Esophagus squamous epithelium (tissue), 5 donors: ENCODE data around the gene DOCK10. TPM values are rescaled to one million over a fixed set of nuclear protein-coding genes. Genes with fewer than 3 reads are reported as not detected.
A peak's percentile ranks its signal among the peaks of the same experiment; 100 is the strongest.

Experiments used
- DNase-seq: peaks from one replicate; lab custom pipeline; 2025; lab: John Stamatoyannopoulos, UW
- H3K27ac ChIP-seq, 4 donors: fragments of 200-600 bp; sonication (generic); one replicate each; pipeline ENCODE4 v1.5.1; 2016 to 2019; ENCODE audit warnings: mild to moderate bottlenecking in 1 of 4
- H3K27me3 ChIP-seq, 4 donors: fragments of 200-600 bp; sonication (generic); 1 replicate in 3 of 4; 2 replicates in 1 of 4; pipeline versions ENCODE4 v1.5.1 to v1.6.0; 2017 to 2021; ENCODE audit warnings: antibody characterized with exemption in 1 of 4
- H3K36me3 ChIP-seq, 3 donors: fragments of 200-600 bp; sonication (generic); one replicate each; pipeline ENCODE4 v1.5.1; 2016 to 2019
- H3K4me1 ChIP-seq, 3 donors: fragments of 200-600 bp; sonication (generic); one replicate each; pipeline ENCODE4 v1.5.1; 2017 to 2019
- H3K4me3 ChIP-seq, 4 donors: fragments of 200-600 bp; sonication (generic); 1 replicate in 3 of 4; 2 replicates in 1 of 4; pipeline ENCODE4 v1.5.1; 2016 to 2019; ENCODE audit warnings: mild to moderate bottlenecking in 2 of 4, moderate library complexity in 1 of 4
- H3K9me3 ChIP-seq, 3 donors: fragments of 200-600 bp; sonication (generic); one replicate each; pipeline ENCODE4 v1.5.1; 2016 to 2019
- CTCF ChIP-seq, 6 experiments: fragments of 450-650 bp in 4 of 6; fragments of 200-600 bp in 2 of 6; sonication (generic) in 2 of 6; IDR thresholded peaks; one replicate each; pipeline ENCODE4 v1.5.1; 2016 to 2019; ENCODE audit warnings: antibody characterized with exemption in 6 of 6, mild to moderate bottlenecking in 4 of 6, moderate library complexity in 4 of 6
- POLR2A ChIP-seq, 4 donors: fragments of 450-650 bp; IDR thresholded peaks; one replicate each; pipeline ENCODE4 v1.6.1; 2017; ENCODE audit warnings: antibody characterized with exemption in 4 of 4, mild to moderate bottlenecking in 4 of 4, moderate library complexity in 3 of 4
- WGBS, 2 donors: methylation state at CpG; one replicate each; pipeline ENCODE4 v1.1.5; 2018; 5-methylcytosine and 5-hydroxymethylcytosine counted together
- intact Hi-C: fragments of 100-400 bp; cut with DNase I; formaldehyde crosslinking; loops from one replicate; pipeline ENCODE4 v1.15.0; 2022
- total RNA-seq, 4 donors: library from RNA; depleted of rRNA; stranded (reverse); fragments of >200 nt; gene quantifications; one replicate each; pipeline ENCODE4 v1.1.0, GENCODE V29; 2016
- donor health status: DM: yes; HTN: yes; CAD: no.

The DOCK10 gene
- total RNA-seq, 4 donors from 2014 or later: 9.2 to 16.6 (median 11.7) TPM

- Histone ChIP-seq H3K4me1 (peaks cover 0 to 34% (median 7%) of the 10 kb centered on the region in 3 donors), H3K9me3 (no peaks in the 10 kb centered on the region), H3K27me3 (peaks cover 0 to 30% (median 0%) of the 10 kb centered on the region in 4 donors), H3K27ac (peak overlapping the region in 3 of 4 donors; percentile 59 to 70 (median 63)), H3K36me3 (no peaks in the 10 kb centered on the region), H3K4me3 (peak overlapping the region; percentile 54 to 80 (median 66))
- no peak for TF ChIP-seq POLR2A (IDR thresholded peaks at IDR 0.05)
- no peak for TF ChIP-seq CTCF (IDR thresholded peaks at IDR 0.05)
- intact Hi-C loops: no loop called here
- no peak for DNase-seq
- 29% methylated on average over 5 of the region's 13 CpGs; no CpG with 5 or more reads in 1 of the 2 donors for WGBS, 2 donors
These were observed 516 bp upstream of the DOCK10 start for GRCh38 chr2:225042800-225043167.

- 0 to 1% methylated on average over 15 to 19 of the region's 27 CpGs for WGBS, 2 donors
- intact Hi-C loops: no loop called here
- Histone ChIP-seq H3K36me3 (no peaks in the 10 kb centered on the region), H3K4me1 (peaks cover 0 to 38% (median 7%) of the 10 kb centered on the region in 3 donors), H3K4me3 (peak overlapping the region; percentile 54 to 80 (median 66)), H3K27me3 (peaks cover 0 to 30% (median 0%) of the 10 kb centered on the region in 4 donors), H3K27ac (peak overlapping the region; percentile 16 to 70 (median 61)), H3K9me3 (no peaks in the 10 kb centered on the region)
- no peak for DNase-seq
- TF ChIP-seq POLR2A (IDR thresholded peaks at IDR 0.05) (no peak), CTCF (IDR thresholded peaks at IDR 0.05) (no peak)
These were observed 939 bp downstream of the DOCK10 start for GRCh38 chr2:225041207-225041850.

GRCh38 chr2:225040856-225041206, 1.4 kb downstream of the DOCK10 start:
- H3K36me3 ChIP-seq: no peaks in the 10 kb centered on the region
- peaks cover 0 to 30% (median 0%) of the 10 kb centered on the region in 4 donors for H3K27me3 ChIP-seq
- TF ChIP-seq POLR2A (IDR thresholded peaks at IDR 0.05) (no peak), CTCF (IDR thresholded peaks at IDR 0.05) (no peak)
- no peaks in the 10 kb centered on the region for H3K9me3 ChIP-seq
- no peak for DNase-seq
- intact Hi-C loops: no loop called here
- WGBS, 2 donors: 5% methylated on average over 8 to 9 of the region's 9 CpGs
- H3K4me3 ChIP-seq: peak overlapping the region; percentile 54 to 80 (median 66)
- peak overlapping the region; percentile 16 to 70 (median 61) for H3K27ac ChIP-seq
- peaks cover 0 to 38% (median 7%) of the 10 kb centered on the region in 3 donors for H3K4me1 ChIP-seq

GRCh38 chr2:225040142-225040541, 2.1 kb downstream of the DOCK10 start:
- no peak for DNase-seq
- H3K27ac ChIP-seq: no peak overlapping the region
- no peak overlapping the region for H3K4me3 ChIP-seq
- intact Hi-C loops: no loop called here
- TF ChIP-seq CTCF (IDR thresholded peaks at IDR 0.05) (no peak), POLR2A (IDR thresholded peaks at IDR 0.05) (no peak)
- H3K4me1 ChIP-seq: peaks cover 0 to 38% (median 7%) of the 10 kb centered on the region in 3 donors
- 38% methylated on average over 5 of the region's 5 CpGs for WGBS, 2 donors
- no peaks in the 10 kb centered on the region for H3K9me3 ChIP-seq
- H3K36me3 ChIP-seq: no peaks in the 10 kb centered on the region
- peaks cover 0 to 30% (median 0%) of the 10 kb centered on the region in 4 donors for H3K27me3 ChIP-seq

GRCh38 chr2:225038231-225038523, 4.1 kb downstream of the DOCK10 start:
- H3K27me3 ChIP-seq: peaks cover 0 to 14% (median 0%) of the 10 kb centered on the region in 4 donors
- 77 to 79% methylated on average over 3 of the region's 3 CpGs for WGBS, 2 donors

More at GRCh38 chr2:225038231-225038523, 4.1 kb downstream of the DOCK10 start:
- H3K36me3 ChIP-seq: no peaks in the 10 kb centered on the region
- H3K4me3 ChIP-seq: no peak overlapping the region
- H3K9me3 ChIP-seq: no peaks in the 10 kb centered on the region
- DNase-seq: no peak
- peaks cover 0 to 37% (median 7%) of the 10 kb centered on the region in 3 donors for H3K4me1 ChIP-seq
- no peak overlapping the region for H3K27ac ChIP-seq
- TF ChIP-seq POLR2A (IDR thresholded peaks at IDR 0.05) (no peak), CTCF (IDR thresholded peaks at IDR 0.05) (no peak)
- intact Hi-C loops: no loop called here
